Measurements from ENCODE around the gene CCP110.

Gene CCP110

DNA sequence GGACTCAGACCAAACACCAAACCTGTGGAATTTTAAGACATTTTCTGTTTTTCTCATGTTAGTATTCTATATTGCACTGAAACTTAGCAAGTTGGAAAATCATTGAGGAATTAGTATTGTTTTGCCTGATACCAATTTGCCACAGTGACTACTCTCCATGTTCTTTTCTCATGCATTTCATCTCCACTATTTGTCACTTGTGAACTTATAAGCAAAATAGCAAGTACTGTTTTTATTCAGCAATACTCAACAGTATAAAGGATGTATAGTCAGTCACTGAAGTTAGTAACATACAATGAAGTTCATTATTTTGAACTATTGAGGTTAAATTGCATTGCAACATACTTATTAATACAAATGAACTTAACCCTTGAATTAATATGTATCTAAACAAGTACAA lies 25.9 kb downstream of the CCP110 start:
- TF ChIP-seq, protein P1, sequence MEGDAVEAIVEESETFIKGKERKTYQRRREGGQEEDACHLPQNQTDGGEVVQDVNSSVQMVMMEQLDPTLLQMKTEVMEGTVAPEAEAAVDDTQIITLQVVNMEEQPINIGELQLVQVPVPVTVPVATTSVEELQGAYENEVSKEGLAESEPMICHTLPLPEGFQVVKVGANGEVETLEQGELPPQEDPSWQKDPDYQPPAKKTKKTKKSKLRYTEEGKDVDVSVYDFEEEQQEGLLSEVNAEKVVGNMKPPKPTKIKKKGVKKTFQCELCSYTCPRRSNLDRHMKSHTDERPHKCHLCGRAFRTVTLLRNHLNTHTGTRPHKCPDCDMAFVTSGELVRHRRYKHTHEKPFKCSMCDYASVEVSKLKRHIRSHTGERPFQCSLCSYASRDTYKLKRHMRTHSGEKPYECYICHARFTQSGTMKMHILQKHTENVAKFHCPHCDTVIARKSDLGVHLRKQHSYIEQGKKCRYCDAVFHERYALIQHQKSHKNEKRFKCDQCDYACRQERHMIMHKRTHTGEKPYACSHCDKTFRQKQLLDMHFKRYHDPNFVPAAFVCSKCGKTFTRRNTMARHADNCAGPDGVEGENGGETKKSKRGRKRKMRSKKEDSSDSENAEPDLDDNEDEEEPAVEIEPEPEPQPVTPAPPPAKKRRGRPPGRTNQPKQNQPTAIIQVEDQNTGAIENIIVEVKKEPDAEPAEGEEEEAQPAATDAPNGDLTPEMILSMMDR (IDR thresholded peaks at IDR 0.05), result no peak
- no peak for TF ChIP-seq ZFX (IDR thresholded peaks at IDR 0.05; ENCODE audit: borderline replicate concordance)
- H3K27ac ChIP-seq, result no peak overlapping the region

DNA sequence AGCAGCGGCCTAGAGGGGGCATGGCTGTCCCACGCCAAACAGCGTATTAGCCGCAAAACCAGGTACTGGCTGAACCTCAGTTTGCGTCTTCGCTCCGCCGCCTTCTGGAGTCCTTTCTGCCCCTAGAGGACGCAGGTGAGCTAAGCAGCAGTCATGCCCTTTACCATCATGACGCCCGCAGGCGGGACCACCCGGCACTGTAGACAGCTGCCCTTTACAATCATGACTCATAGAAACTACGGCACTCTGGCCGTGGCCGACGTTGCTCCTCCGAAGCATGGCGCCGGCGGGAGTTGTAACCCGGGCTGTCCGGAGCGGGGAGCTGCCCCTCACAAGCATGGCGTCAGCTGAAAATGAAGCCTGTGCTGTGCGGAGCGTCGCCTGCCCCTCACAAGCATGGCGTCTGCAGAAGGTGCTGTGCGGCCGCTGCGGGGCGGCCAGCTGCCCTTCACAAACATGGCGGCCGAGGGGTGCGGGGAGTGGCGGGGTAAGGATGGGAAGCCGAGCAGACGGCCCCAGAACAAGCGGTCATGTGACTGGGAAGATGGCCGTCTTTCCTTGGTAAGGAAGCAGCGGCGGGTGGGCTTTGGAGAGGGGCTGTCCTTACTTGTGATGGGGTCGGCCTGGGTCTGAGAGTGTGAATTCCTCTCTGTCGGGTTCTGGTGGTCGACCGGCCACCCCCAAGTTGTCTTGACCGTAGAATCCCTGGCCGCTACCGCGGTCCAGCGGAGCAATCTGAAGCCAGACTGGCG lies 31.6 kb downstream of the CCP110 start, which contains the start of gene VPS35L:
Gene VPS35L (plus strand): TSS at position 518 of the 752 bp plus-strand sequence. CDS start 27 bp downstream, at position 545.
- TF ChIP-seq, protein P1 (IDR thresholded peaks at IDR 0.05), result peak; percentile 91
- no peak for TF ChIP-seq ZFX (IDR thresholded peaks at IDR 0.05; ENCODE audit: borderline replicate concordance)
- peak within 1 kb of the TSS; percentile 70 for H3K27ac ChIP-seq

DNA sequence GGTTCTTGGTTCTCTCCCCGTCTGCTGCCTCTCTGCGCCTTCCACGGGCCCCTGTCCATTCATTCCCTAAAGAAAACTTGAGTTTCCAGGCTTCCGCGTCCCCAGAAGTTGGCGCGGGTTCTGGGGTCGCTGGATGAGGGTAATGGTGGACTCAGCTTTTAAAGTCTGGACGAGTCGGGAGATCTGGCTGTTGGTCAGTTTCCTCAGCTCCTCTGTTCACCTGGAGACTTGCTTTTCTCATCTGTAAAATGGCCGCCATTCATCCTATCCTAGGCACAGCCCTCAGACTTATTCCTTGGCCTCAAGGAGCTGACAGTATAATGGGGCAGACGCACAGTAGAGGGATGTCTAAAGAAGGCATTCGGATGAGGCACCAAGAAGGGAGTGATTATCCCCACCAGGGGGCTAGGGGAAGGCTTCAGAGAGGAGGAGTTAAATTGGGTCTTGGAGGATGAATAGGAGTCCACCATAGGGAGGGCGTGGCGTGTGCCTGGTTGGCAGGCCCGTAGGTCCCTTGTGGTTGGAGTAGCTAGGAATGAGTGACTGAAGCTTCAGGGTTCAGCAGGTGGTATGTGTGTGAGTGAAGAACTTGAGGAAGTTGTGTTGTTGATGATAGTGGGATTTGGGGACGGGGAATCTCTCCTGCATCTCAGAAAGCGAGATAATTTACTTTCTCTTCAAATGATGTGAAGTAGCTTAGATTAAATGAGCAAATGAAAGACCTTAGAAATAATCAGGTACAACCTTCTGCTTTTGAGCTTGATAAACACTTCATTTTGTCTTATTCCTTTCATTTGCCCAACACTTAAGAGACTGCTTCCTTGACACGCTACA lies 32.4 kb downstream of the CCP110 start:
- H3K27ac ChIP-seq, result peak overlapping the region; percentile 70; the same call in 1 of the 2 replicates
- TF ChIP-seq, protein P1 (IDR thresholded peaks at IDR 0.05), result no peak
- no peak for TF ChIP-seq ZFX (IDR thresholded peaks at IDR 0.05; ENCODE audit: borderline replicate concordance)

DNA sequence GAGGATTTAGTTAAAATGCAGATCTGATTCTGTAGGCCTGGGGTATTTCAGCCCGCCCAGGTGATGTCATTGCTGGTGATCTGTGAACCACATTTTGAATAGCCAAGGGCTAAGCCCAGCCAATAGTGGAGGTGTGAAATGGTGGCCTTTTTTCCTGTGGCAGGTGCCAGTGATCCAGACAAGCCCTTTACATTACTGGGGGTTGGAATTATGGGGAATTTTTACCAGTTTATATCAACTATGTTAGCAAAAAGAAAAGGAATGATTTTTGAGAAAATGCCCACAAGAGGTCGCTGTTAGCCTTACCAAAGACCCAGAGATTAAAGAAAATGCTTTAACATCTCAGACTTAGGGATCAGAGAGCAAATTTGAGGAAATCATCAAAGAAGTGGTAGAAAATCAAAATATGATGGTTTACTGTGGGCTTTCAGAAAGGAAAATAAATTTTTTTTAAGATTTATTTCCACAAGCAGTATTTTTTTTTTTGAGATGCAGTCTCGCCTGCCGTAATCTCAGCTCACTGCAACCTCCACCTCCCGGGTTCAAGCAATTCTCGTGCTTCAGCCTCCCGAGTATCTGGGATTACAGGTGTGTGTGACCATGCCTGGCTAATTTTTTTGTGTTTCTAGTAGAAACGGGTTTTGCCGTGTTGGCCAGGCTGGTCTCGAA lies 35.6 kb downstream of the CCP110 start:
- TF ChIP-seq ZFX (IDR thresholded peaks at IDR 0.05; ENCODE audit: borderline replicate concordance), result no peak
- TF ChIP-seq, protein P1 (IDR thresholded peaks at IDR 0.05), result peak; percentile 85
- H3K27ac ChIP-seq, result no peak overlapping the region

DNA sequence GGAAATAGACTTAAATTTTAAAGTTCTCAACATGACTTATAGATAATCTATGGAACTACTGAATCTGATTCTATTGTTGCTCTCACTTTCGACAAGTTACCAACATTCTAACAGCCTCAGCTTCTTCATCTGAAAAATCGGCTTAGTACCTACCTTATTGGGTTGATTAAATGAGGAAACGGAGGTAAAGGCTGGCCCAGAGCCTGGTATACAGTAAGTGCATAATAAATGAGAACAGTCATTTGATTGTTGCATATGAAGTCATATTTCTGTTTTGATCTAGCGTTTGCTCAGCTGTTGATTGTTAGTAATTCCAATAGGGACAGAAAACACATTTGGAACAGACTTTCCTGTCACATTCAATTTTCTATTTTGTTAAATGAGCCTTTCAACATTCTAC lies 36.3 kb downstream of the CCP110 start:
- TF ChIP-seq ZFX (IDR thresholded peaks at IDR 0.05; ENCODE audit: borderline replicate concordance), result no peak
- TF ChIP-seq, protein P1 (IDR thresholded peaks at IDR 0.05), result no peak
- H3K27ac ChIP-seq, result no peak overlapping the region

DNA sequence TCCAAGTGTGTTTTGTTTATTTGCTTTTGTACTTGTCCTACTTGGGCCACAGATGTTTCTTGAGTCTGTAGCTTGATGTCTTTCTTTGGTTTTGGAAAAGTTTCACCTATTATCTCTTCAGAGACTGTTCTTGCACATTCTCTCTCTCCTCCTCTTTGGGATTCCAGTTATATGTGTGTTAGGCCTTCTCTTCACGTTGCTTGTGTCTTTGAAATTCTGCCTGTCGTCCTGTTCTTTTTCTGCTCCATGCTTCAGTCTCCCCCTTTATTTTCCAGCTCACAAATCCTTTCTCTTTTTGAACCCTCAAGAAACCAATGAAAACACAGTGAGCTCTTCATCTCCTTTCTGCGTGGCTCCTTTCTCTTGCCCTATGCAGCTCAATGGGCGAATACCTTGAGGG lies 39.6 kb downstream of the CCP110 start:
- no peak for TF ChIP-seq ZFX (IDR thresholded peaks at IDR 0.05; ENCODE audit: borderline replicate concordance)
- TF ChIP-seq, protein P1 (IDR thresholded peaks at IDR 0.05), result no peak

More for the DNA sequence above, 39.6 kb downstream of the CCP110 start:
- H3K27ac ChIP-seq, result no peak overlapping the region
